Karpas-422 (cell line): ENCODE measurements around the gene ABCD2. TPM values are rescaled to one million over a fixed set of nuclear protein-coding genes. Genes with fewer than 3 reads are reported as not detected.

Source experiments
- DNase-seq: peaks from one replicate; pipeline ENCODE4 v3.0.0-alpha.2; 2015
- H2AFZ ChIP-seq: fragments of 200-600 bp; sonication (generic); 2 replicates; pipeline ENCODE4 v1.6.1; 2014; ENCODE audit warnings: antibody characterized with exemption, low read length, mixed read lengths
- H3K27ac ChIP-seq: fragments of 200-600 bp; sonication (generic); 2 replicates; pipeline ENCODE4 v1.5.1; 2014; ENCODE audit warnings: mild to moderate bottlenecking, low read length, moderate library complexity
- H3K27me3 ChIP-seq: fragments of 200-600 bp; sonication (generic); 2 replicates; pipeline ENCODE4 v1.6.1; 2014; ENCODE audit warnings: low read length, mixed read lengths
- H3K36me3 ChIP-seq: fragments of 200-600 bp; sonication (generic); 2 replicates; pipeline ENCODE4 v1.6.1; 2014; ENCODE audit warnings: low read length, mixed read lengths; ENCODE audit not compliant: insufficient read depth
- H3K4me1 ChIP-seq: fragments of 200-600 bp; sonication (generic); 2 replicates; pipeline ENCODE4 v1.6.1; 2014; ENCODE audit warnings: mild to moderate bottlenecking, low read length, mixed read lengths
- H3K4me2 ChIP-seq: fragments of 200-600 bp; sonication (generic); 2 replicates; pipeline ENCODE4 v1.6.1; 2014; ENCODE audit warnings: low read length, low read depth, mild to moderate bottlenecking; ENCODE audit not compliant: poor library complexity, severe bottlenecking
- H3K4me3 ChIP-seq: fragments of 200-600 bp; sonication (generic); 2 replicates; pipeline ENCODE4 v1.5.1; 2014; ENCODE audit warnings: mild to moderate bottlenecking, antibody characterized with exemption, low read length, mixed read lengths
- H3K79me2 ChIP-seq: fragments of 200-600 bp; sonication (generic); 2 replicates; pipeline ENCODE4 v1.6.1; 2014; ENCODE audit warnings: mild to moderate bottlenecking, low read length, mixed read lengths
- H3K9ac ChIP-seq: fragments of 200-600 bp; sonication (generic); 2 replicates; pipeline ENCODE4 v1.6.0; 2014; ENCODE audit warnings: low read length
- H3K9me2 ChIP-seq: fragments of 200-600 bp; sonication (generic), shearing (Covaris generic); replicated peaks from 2 replicates; pipeline ENCODE4 v1.6.0; 2014; ENCODE audit warnings: mild to moderate bottlenecking, low read length, moderate library complexity; ENCODE audit not compliant: insufficient read depth
- H3K9me3 ChIP-seq: fragments of 300-700, 200-600 bp; sonication (generic); 2 replicates; pipeline ENCODE4 v1.6.1; 2014; ENCODE audit warnings: low read length, mixed read lengths
- H4K20me1 ChIP-seq: fragments of 200-600 bp; sonication (generic); 2 replicates; pipeline ENCODE4 v1.6.1; 2014; ENCODE audit warnings: mild to moderate bottlenecking, antibody characterized with exemption, low read length, low read depth; ENCODE audit not compliant: insufficient read depth
- total RNA-seq: library from RNA; depleted of rRNA; stranded (reverse); fragments of >200 nt; shearing (Covaris generic); gene quantifications from 2 replicates; pipeline ENCODE4 v1.2.3, GENCODE V29; 2014; ENCODE audit warnings: low replicate concordance

The ABCD2 gene
- total RNA-seq, 1 experiment from 2014 or later, result not detected

- H3K4me1 ChIP-seq, result peaks cover 24% of the 10 kb centered on the region
- H3K4me3 ChIP-seq, result peak overlapping the region; percentile 59
- no peaks in the 10 kb centered on the region for H4K20me1 ChIP-seq
- H3K4me2 ChIP-seq, result peak overlapping the region; percentile 69
- no peaks in the 10 kb centered on the region for H3K79me2 ChIP-seq
- H3K9me3 ChIP-seq, result no peaks in the 10 kb centered on the region
- H3K9ac ChIP-seq, result peak overlapping the region; percentile 33
- H3K36me3 ChIP-seq, result no peaks in the 10 kb centered on the region
- peak overlapping the region; percentile 68; the same call in 1 of the 2 replicates for H2AFZ ChIP-seq
- H3K9me2 ChIP-seq, result no peaks in the 10 kb centered on the region
- H3K27me3 ChIP-seq, result no peaks in the 10 kb centered on the region
- no peak overlapping the region for H3K27ac ChIP-seq
- DNase-seq, result no peak
Observed at GRCh38 chr12:39619316-39619659, 315 bp downstream of the ABCD2 start.

GRCh38 chr12:39618701-39619100 is 902 bp downstream of the ABCD2 start:
- Histone ChIP-seq H3K4me3 (no peak overlapping the region), H3K27me3 (no peaks in the 10 kb centered on the region), H3K4me2 (no peak overlapping the region), H3K9ac (no peak overlapping the region), H3K4me1 (peaks cover 24% of the 10 kb centered on the region), H3K9me2 (no peaks in the 10 kb centered on the region), H4K20me1 (no peaks in the 10 kb centered on the region), H3K27ac (no peak overlapping the region), H3K9me3 (no peaks in the 10 kb centered on the region), H3K79me2 (no peaks in the 10 kb centered on the region), H3K36me3 (no peaks in the 10 kb centered on the region), H2AFZ (no peak overlapping the region)
- no peak for DNase-seq

DNA sequence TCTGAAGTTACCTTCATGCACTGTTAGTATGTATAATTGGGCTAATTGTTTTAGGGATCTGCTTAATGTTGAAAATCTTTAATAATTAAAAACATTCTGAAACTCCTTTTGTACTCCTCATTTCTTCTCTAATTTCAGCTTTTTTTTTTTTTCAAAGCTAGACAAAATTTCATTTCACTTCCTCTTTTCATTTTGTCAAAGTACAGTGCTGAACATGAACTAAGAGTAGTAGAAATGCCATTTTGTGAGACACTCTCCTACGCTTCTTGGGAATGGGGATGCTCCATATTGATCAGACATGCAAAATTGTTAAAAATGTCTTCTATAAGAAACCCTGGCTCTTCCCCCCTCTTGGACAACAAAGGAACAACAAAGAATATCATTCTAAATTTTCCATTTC is 1.7 kb downstream of the ABCD2 start:
- peak; percentile 57 for DNase-seq
- Histone ChIP-seq H3K9me2 (no peaks in the 10 kb centered on the region), H3K36me3 (no peaks in the 10 kb centered on the region), H3K4me2 (no peak overlapping the region), H3K79me2 (no peaks in the 10 kb centered on the region), H3K27me3 (no peaks in the 10 kb centered on the region), H3K9me3 (no peaks in the 10 kb centered on the region), H3K27ac (no peak overlapping the region), H3K4me3 (no peak overlapping the region), H2AFZ (no peak overlapping the region), H4K20me1 (no peaks in the 10 kb centered on the region), H3K9ac (no peak overlapping the region), H3K4me1 (peaks cover 24% of the 10 kb centered on the region)

GRCh38 chr12:39616666-39617065 is 2.9 kb downstream of the ABCD2 start:
- no peak for DNase-seq
- H3K27ac ChIP-seq, result no peak overlapping the region
- H3K36me3 ChIP-seq, result no peaks in the 10 kb centered on the region
- no peak overlapping the region for H3K9ac ChIP-seq
- no peaks in the 10 kb centered on the region for H3K79me2 ChIP-seq
- no peaks in the 10 kb centered on the region for H4K20me1 ChIP-seq
- no peak overlapping the region for H3K4me3 ChIP-seq
- H3K9me2 ChIP-seq, result no peaks in the 10 kb centered on the region
- no peaks in the 10 kb centered on the region for H3K27me3 ChIP-seq
- no peaks in the 10 kb centered on the region for H3K9me3 ChIP-seq
- H3K4me1 ChIP-seq, result peaks cover 24% of the 10 kb centered on the region
- H2AFZ ChIP-seq, result no peak overlapping the region
- no peak overlapping the region for H3K4me2 ChIP-seq

DNA sequence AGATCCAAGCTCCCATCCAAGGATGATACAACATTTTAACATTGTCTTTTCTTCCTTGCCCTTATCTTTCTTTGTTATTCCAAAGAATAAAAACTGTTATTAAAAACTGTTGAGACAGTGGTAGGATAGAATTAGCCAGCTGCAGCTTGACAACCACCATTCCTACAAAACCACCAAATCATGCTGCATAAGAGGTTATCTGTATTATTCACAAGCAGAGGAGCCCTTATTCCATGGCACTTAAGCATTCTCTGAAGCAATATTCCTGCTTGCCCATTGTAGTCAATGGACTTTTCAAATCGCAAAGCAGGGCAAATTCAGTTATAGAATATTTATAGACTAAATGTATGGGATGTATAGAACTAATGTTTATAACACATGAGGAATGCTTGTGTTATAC is 3.4 kb downstream of the ABCD2 start:
- Histone ChIP-seq H3K27me3 (no peaks in the 10 kb centered on the region), H3K4me1 (peaks cover 24% of the 10 kb centered on the region), H2AFZ (no peak overlapping the region), H3K9ac (no peak overlapping the region), H3K79me2 (no peaks in the 10 kb centered on the region), H4K20me1 (no peaks in the 10 kb centered on the region), H3K9me3 (no peaks in the 10 kb centered on the region), H3K27ac (no peak overlapping the region), H3K36me3 (no peaks in the 10 kb centered on the region), H3K4me2 (no peak overlapping the region), H3K4me3 (no peak overlapping the region), H3K9me2 (no peaks in the 10 kb centered on the region)
- DNase-seq, result no peak

DNA sequence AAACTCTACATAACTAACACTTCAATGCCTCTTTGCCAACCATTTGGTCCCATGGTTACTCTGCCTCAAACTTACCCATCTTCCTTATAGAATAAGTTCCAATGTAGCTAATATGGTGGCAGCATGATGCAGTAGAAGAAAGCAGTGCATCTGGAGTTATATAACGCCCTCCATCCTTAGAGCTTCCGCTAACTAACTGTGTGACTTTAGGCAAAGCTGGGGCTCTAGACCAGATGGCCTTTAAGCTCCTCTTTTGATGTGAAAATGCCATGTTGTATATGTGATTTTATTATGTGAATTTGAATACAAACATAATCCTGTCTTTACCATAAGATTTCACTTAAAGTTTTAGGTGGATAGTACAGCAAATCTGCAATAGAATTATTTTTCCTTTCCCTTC is 6.1 kb downstream of the ABCD2 start:
- peaks cover 6% of the 10 kb centered on the region for H3K4me1 ChIP-seq

GRCh38 chr12:39612250-39612649 is 7.4 kb downstream of the ABCD2 start:
- Histone ChIP-seq H3K4me2 (no peak overlapping the region), H3K9me3 (no peaks in the 10 kb centered on the region), H3K27me3 (no peaks in the 10 kb centered on the region), H3K36me3 (no peaks in the 10 kb centered on the region), H3K4me1 (no peaks in the 10 kb centered on the region), H3K79me2 (no peaks in the 10 kb centered on the region), H3K9me2 (no peaks in the 10 kb centered on the region), H4K20me1 (no peaks in the 10 kb centered on the region), H3K4me3 (no peak overlapping the region), H2AFZ (no peak overlapping the region), H3K9ac (no peak overlapping the region), H3K27ac (no peak overlapping the region)
- DNase-seq, result no peak

More for the DNA sequence above, 6.1 kb downstream of the ABCD2 start:
- Histone ChIP-seq H3K79me2 (no peaks in the 10 kb centered on the region), H3K27me3 (no peaks in the 10 kb centered on the region), H3K9me3 (no peaks in the 10 kb centered on the region), H3K9ac (no peak overlapping the region), H3K27ac (no peak overlapping the region), H2AFZ (no peak overlapping the region), H3K36me3 (no peaks in the 10 kb centered on the region), H3K4me2 (no peak overlapping the region), H3K4me3 (no peak overlapping the region), H3K9me2 (no peaks in the 10 kb centered on the region), H4K20me1 (no peaks in the 10 kb centered on the region)
- DNase-seq, result no peak

DNA sequence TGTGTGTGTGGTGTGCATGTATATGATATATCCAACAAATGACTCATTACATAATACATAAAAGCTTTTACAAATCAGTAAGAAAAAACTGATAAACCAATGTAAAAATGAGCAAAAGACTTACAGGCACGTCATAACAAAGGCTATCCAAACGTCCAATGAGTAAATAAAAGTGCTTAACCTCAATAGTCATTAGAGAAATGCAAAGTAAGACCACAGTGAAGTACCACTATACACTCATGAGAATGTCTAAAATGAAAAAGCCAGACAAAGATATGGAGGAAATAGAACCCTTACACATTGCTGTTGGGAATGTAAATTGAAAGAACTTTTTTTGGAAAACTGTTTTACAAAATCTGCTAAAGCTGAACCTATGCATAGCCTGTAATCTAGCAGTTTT is 7.8 kb downstream of the ABCD2 start:
- no peaks in the 10 kb centered on the region for H3K79me2 ChIP-seq
- no peaks in the 10 kb centered on the region for H3K27me3 ChIP-seq
- no peaks in the 10 kb centered on the region for H3K4me1 ChIP-seq
- no peak overlapping the region for H3K4me2 ChIP-seq
- H4K20me1 ChIP-seq, result no peaks in the 10 kb centered on the region
- H3K27ac ChIP-seq, result no peak overlapping the region
- no peak overlapping the region for H3K4me3 ChIP-seq
- no peak for DNase-seq
- H3K9me3 ChIP-seq, result no peaks in the 10 kb centered on the region; the same call in 1 of the 2 replicates
- H2AFZ ChIP-seq, result no peak overlapping the region
- no peaks in the 10 kb centered on the region for H3K9me2 ChIP-seq
- no peaks in the 10 kb centered on the region for H3K36me3 ChIP-seq
- no peak overlapping the region for H3K9ac ChIP-seq

DNA sequence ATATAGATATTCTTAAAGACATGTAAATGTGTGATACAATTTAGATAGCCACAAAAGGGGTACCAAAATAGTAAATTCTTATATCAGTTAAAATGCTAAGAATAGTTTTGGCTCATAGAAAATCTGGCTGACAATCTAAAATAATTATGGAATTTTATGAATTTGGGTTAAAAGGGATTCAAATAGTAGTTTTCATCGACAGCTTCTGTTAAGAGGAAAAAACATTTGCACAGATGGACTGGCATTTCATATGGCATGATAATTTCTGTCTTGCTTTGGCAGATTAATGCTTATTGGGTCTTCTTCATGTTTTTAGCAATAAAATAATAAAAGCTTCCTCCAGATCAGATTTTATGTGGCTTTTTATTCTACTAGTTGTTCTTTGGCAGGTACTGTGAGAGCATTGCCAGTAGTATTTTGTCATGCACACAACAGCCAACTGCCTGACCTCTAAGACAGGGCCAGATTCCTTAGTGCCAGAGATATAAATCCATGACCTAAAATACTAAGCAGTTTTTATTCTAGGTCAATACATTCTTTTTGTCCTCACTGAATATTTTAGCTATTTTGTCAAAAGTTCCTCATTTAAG is 9.1 kb downstream of the ABCD2 start:
- H4K20me1 ChIP-seq, result no peaks in the 10 kb centered on the region
- no peaks in the 10 kb centered on the region for H3K27me3 ChIP-seq
- H3K79me2 ChIP-seq, result no peaks in the 10 kb centered on the region
- H3K4me1 ChIP-seq, result no peaks in the 10 kb centered on the region
- H3K27ac ChIP-seq, result no peak overlapping the region
- no peaks in the 10 kb centered on the region for H3K9me2 ChIP-seq
- H3K36me3 ChIP-seq, result no peaks in the 10 kb centered on the region
- no peaks in the 10 kb centered on the region; the same call in 1 of the 2 replicates for H3K9me3 ChIP-seq
- H3K4me2 ChIP-seq, result no peak overlapping the region
- no peak overlapping the region for H2AFZ ChIP-seq
- no peak overlapping the region for H3K9ac ChIP-seq
- no peak for DNase-seq
- H3K4me3 ChIP-seq, result no peak overlapping the region
